GM12864 (cell line): ENCODE measurements around the gene PIK3C2G.
"Not testable (repeated sequence)": the region's sequence is repeated elsewhere in the genome, so short reads cannot be mapped to it uniquely, and the experiment has no call there.

ENCODE experiments used
- DNase-seq: peaks from one replicate; pipeline ENCODE4 v3.0.0-alpha.2; 2011; ENCODE audit warnings: low read depth
- H3K4me3 ChIP-seq: 2 replicates; pipeline ENCODE4 v1.5.1; 2011; ENCODE audit warnings: mild to moderate bottlenecking, low read depth, low read length, control low read depth
- TF ChIP-seq, protein P1 (sequence below): IDR thresholded peaks from 2 replicates; pipeline ENCODE4 v1.5.1; 2011; ENCODE audit warnings: low read depth, mild to moderate bottlenecking, moderate library complexity, low read length, control low read depth, inconsistent platforms; ENCODE audit errors: missing control alignments

PIK3C2G gene

DNA sequence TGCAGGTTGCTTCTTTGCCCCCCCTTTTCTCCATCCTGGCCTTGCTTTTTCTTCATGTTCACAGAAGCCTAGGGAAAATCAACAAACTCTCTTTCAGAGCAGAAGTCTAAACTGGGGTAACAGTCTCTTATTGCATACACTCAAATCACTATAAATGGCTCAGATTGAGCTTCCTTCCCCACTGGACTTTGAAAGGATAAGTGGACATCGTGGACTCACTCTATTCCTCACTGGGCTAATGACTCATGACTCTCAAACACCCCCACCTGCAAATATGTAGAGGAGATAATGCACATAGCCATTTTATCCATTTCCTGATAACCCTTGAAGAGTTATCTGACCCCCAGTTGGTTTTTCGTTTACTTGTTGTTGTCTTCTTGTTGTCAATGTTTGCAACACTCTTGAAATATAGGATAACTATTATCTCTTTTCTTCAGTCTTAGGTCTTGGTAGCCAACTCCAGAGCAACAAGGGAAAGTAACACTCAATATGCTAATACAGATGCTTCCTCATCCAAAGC is 221.3 kb downstream of the PIK3C2G start:
- TF ChIP-seq, protein P1, sequence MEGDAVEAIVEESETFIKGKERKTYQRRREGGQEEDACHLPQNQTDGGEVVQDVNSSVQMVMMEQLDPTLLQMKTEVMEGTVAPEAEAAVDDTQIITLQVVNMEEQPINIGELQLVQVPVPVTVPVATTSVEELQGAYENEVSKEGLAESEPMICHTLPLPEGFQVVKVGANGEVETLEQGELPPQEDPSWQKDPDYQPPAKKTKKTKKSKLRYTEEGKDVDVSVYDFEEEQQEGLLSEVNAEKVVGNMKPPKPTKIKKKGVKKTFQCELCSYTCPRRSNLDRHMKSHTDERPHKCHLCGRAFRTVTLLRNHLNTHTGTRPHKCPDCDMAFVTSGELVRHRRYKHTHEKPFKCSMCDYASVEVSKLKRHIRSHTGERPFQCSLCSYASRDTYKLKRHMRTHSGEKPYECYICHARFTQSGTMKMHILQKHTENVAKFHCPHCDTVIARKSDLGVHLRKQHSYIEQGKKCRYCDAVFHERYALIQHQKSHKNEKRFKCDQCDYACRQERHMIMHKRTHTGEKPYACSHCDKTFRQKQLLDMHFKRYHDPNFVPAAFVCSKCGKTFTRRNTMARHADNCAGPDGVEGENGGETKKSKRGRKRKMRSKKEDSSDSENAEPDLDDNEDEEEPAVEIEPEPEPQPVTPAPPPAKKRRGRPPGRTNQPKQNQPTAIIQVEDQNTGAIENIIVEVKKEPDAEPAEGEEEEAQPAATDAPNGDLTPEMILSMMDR, result no peak
- no peak for DNase-seq
- no peak overlapping the region for H3K4me3 ChIP-seq

DNA sequence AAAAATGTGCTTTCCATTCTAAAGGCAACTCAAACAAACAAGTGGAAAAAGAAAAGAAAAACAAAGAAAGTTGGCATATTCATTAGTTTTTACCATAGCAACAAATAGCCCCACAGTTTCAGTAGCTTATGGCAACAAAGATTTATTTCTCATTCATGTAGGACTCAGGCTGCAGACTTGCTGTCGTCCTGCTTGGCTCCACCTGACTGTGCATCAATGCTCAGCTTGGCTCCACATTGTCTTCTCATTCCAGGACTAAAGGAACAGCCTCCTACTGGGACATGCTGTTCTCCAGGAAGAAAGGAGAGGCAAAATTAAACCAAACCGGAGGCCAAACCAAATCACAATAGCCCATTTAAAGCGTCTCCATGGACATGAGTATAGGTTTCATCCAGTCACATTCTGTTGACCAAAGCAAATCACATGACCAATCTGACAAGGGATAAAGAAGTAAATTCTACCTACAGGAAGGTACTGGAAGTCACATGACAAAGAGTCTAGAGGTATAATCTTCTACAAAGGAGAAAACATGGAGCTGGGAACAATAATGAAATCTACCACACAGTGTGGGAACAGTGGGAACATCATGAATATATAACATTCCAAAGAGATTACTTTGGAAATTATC is 222.5 kb downstream of the PIK3C2G start:
- DNase-seq, result no peak
- no peak overlapping the region for H3K4me3 ChIP-seq
- TF ChIP-seq, protein P1, result no peak

DNA sequence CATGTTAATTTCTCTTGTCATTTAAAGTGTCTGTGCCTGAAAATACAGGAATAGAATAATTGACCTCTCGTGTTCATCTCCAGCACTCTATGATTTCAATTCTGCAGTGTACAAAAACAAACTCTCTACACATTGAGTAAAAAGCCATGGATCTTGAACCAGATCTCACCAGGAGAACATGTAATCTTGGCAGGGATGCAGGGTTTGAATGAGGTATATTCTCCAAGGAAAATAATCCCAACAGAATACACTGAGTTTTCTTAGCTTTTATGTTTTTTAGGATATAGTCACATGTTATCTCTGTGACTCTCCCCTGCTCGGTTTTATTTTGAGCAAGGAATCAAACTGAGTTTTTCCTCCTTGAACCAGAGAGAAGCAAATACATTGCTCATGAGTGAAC is 224.7 kb downstream of the PIK3C2G start:
- TF ChIP-seq, protein P1, result no peak
- H3K4me3 ChIP-seq, result no peak overlapping the region
- no peak for DNase-seq

DNA sequence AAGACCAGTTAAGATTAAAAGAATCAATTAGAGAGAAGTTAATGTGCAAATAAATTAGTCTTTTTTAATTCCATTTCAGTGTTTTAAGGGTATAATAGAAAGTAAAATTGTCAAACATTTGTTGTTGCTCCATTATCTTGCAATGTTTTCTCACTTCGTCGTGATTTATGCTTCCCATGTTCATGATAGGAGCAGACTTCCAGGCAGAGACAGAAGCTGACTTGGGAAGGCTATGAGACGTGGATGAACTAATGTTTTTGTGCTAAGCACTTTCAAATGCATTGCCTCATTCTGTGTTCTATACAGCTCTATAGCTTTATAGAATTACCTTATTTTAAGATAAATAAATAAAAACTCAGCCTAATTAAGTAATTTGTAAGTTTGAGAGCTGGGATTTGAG is 226.2 kb downstream of the PIK3C2G start:
- TF ChIP-seq, protein P1, result no peak

DNA sequence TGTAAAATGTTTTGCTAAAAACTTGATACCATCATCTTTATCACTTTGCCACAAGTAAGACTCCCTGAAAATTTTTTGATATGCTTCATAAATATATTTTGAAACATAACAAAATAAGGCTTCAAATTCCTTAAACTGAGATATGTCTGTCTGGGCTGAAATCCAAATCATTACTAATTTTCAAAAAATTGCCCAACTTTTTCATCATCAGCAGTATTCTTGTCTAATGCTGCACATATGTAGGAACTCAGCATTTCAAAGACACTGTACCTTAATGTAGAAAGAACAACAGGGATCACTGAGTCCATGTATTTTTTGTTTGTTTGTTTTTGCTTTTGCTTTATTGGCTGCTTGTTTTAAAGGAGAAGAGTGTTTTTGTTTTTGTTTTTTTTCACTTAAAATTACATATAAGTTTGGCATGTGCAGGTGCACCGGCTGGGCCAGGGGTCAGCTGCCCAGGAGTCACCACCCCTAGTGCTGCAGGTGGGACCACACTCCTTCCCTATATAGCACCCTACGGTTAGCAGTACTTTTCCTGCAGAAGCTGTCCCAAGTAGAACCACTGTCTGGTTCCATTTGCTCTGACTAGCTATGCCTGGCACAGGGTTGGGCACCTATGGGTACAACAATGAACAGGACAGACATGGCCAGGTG is 231.2 kb downstream of the PIK3C2G start:
- H3K4me3 ChIP-seq, result no peak overlapping the region
- TF ChIP-seq, protein P1, result no peak
- DNase-seq, result no peak

More for the DNA sequence above, 226.2 kb downstream of the PIK3C2G start:
- DNase-seq, result no peak
- no peak overlapping the region for H3K4me3 ChIP-seq

DNA sequence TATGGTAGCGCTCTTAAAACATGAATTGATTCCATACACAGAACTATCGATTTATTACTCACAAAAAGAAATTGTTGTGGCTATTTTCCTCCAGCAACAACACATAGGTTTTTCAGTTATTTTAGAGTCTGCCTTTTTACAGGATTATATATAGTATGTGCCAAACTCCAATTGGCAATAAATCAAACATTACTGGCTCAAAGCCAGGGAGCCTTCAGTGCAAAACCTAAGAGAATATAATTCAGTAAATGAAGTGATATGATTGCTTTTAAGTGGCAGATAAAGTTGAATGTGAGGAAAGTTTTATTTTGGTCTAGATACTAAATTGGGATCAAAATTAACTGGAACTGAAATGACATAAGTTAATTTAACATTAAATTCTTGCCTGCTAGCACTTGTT is 234.8 kb downstream of the PIK3C2G start:
- no peak overlapping the region for H3K4me3 ChIP-seq
- TF ChIP-seq, protein P1, result no peak
- DNase-seq, result no peak

DNA sequence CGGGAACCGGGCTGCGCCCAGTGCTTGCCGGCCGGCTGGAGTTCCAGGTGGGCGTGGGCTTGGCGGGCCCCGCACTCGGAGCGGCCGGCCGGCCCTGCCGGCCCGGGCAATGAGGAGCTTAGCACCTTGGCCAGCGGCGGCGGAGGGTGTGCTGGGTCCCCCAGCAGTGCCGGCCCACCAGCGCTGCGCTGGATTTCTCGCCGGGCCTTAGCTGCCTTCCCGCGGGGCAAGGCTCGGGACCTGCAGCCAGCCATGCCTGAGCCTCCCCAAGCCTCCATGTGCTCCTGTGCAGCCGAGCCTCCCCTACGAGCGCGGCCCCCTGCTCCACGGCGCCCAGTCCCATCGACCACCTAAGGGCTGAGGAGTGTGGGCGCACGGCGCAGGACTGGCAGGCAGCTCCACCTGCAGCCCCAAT is 238.8 kb downstream of the PIK3C2G start:
- H3K4me3 ChIP-seq, DNase-seq: not testable (repeated sequence)

DNA sequence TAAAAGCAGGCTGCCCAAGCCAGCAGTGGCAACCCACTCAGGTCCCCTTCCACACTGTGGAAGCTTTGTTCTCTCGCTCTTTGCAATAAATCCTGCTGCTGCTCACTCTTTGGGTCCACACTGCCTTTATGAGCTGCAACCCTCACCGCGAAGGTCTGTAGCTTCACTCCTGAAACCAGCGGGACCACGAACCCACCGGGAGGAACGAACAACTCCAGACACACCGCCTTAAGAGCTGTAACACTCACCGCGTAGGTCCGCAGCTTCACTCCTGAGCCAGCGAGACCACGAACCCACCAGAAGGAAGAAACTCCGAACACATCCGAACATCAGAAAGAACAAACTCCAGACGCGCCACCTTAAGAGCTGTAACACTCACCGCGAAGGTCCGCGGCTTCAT is 239.4 kb downstream of the PIK3C2G start:
- not testable (repeated sequence) for H3K4me3 ChIP-seq, DNase-seq
